ENCODE measurements around the gene KRTAP3-1. TPM values are rescaled to one million over a fixed set of nuclear protein-coding genes. Genes with fewer than 3 reads are reported as not detected.

KRTAP3-1 gene
- total RNA-seq, 3 donors from 2014 or later (not counting 1 experiment from before 2014, with no cell fraction given) = not detected

DNA sequence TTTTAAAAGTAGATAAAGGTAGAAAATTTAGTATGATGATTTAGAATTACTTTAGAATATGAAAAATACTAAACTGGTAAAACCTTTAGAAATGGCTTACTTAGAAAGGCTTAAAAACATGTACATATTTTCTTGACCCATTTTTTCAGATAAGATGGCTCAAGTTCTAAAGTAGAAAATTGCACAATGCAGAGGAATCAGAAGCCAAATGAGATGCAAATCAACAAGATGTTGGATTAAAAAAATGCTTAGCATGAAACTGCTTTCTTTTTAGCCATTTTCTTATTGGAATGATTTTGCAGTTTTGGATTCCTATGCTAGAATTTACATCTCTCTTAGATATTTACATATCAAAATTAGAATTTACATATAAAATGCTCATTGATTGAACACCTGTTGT, 1.5 kb upstream of the KRTAP3-1 start:
- no peaks in the 10 kb centered on the region for H3K27me3 ChIP-seq (ENCODE audit: control insufficient read depth, insufficient read depth, low read length)
- no peak for DNase-seq
- TF ChIP-seq, protein P1, sequence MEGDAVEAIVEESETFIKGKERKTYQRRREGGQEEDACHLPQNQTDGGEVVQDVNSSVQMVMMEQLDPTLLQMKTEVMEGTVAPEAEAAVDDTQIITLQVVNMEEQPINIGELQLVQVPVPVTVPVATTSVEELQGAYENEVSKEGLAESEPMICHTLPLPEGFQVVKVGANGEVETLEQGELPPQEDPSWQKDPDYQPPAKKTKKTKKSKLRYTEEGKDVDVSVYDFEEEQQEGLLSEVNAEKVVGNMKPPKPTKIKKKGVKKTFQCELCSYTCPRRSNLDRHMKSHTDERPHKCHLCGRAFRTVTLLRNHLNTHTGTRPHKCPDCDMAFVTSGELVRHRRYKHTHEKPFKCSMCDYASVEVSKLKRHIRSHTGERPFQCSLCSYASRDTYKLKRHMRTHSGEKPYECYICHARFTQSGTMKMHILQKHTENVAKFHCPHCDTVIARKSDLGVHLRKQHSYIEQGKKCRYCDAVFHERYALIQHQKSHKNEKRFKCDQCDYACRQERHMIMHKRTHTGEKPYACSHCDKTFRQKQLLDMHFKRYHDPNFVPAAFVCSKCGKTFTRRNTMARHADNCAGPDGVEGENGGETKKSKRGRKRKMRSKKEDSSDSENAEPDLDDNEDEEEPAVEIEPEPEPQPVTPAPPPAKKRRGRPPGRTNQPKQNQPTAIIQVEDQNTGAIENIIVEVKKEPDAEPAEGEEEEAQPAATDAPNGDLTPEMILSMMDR (IDR thresholded peaks at IDR 0.05) = no peak
- intact Hi-C loops (cut with micrococcal nuclease) = no loop called here
- Mint-ChIP-seq H3K27me3 (ENCODE audit: low read depth in 2 of 2) (peaks cover 12 to 17% of the 10 kb centered on the region in 2 donors), H3K36me3 (no peaks in the 10 kb centered on the region), H3K9me3 (no peaks in the 10 kb centered on the region), H3K4me3 (no peak overlapping the region), H3K4me1 (no peaks in the 10 kb centered on the region), H3K27ac (no peak overlapping the region)
- H3K36me3 ChIP-seq (ENCODE audit: control insufficient read depth, insufficient read depth, low read length) = no peaks in the 10 kb centered on the region
- H3K9me3 ChIP-seq (ENCODE audit: control insufficient read depth, insufficient read depth, low read length) = no peaks in the 10 kb centered on the region
- no peak overlapping the region for H3K27ac ChIP-seq (ENCODE audit: low read length)
- no peaks in the 10 kb centered on the region for H3K4me1 ChIP-seq (ENCODE audit: control insufficient read depth, insufficient read depth, low read length)
- ATAC-seq = no peak
- H3K4me3 ChIP-seq (ENCODE audit: low read length) = no peak overlapping the region

DNA sequence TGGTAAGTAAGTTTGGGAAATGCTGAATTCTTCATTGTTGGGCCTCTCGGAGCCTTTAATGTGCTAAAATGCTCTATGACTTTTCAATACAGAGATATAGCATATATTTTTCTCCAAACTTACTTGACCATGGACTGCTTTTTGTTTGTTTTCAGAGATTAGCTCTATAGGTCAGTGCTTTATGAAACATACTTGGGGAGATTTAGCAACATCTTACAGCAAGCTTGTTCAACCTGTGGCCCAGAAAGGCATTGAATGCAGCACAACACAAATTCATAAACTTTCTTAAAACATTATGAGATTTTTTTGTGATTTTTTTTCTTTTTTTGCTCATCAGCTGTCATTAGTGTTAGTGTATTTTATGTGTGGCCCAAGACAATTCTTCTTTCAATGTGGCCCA, 1.0 kb upstream of the KRTAP3-1 start:
- intact Hi-C loops (cut with micrococcal nuclease) = no loop called here
- no peaks in the 10 kb centered on the region for H3K4me1 Mint-ChIP-seq
- no peak overlapping the region for H3K27ac Mint-ChIP-seq
- no peaks in the 10 kb centered on the region for H3K9me3 ChIP-seq (ENCODE audit: control insufficient read depth, insufficient read depth, low read length)
- no peaks in the 10 kb centered on the region for H3K27me3 ChIP-seq (ENCODE audit: control insufficient read depth, insufficient read depth, low read length)
- no peak for ATAC-seq
- no CpG with 5 or more reads among the region's 1 CpG for WGBS (ENCODE audit: insufficient coverage)
- peaks cover 12 to 17% of the 10 kb centered on the region in 2 donors for H3K27me3 Mint-ChIP-seq (ENCODE audit: low read depth in 2 of 2)
- H3K9me3 Mint-ChIP-seq = no peaks in the 10 kb centered on the region
- no peaks in the 10 kb centered on the region for H3K4me1 ChIP-seq (ENCODE audit: control insufficient read depth, insufficient read depth, low read length)
- H3K4me3 Mint-ChIP-seq = no peak overlapping the region
- no peaks in the 10 kb centered on the region for H3K36me3 ChIP-seq (ENCODE audit: control insufficient read depth, insufficient read depth, low read length)
- no peaks in the 10 kb centered on the region for H3K36me3 Mint-ChIP-seq
- no peak overlapping the region for H3K27ac ChIP-seq (ENCODE audit: low read length)
- no peak for DNase-seq
- no peak overlapping the region for H3K4me3 ChIP-seq (ENCODE audit: low read length)
- TF ChIP-seq, protein P1 (IDR thresholded peaks at IDR 0.05) = no peak

DNA sequence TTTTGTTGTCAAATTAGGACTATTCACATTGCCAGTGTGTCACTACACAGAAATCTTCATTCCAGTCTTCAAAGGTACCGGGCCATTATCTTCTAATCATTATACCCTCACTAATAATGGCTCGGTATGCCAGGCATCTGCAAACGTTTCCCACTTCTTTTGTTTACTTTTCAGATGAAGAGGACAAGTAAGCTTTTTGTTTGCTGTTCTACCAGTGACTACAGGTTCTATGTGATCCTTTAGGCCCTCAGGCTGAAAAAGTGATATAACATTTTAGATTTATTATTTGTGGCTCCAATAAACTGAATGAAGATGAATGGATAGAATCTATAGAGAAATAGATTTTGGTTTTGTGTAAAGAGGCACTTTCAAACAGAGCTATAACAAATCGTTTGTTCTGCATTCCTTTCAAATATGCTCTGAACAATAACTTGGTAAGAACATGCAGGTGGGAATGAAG, 403 bp upstream of the KRTAP3-1 start:
- H3K27ac Mint-ChIP-seq = no peak overlapping the region
- intact Hi-C loops (cut with micrococcal nuclease) = no loop called here
- H3K36me3 Mint-ChIP-seq = no peaks in the 10 kb centered on the region
- H3K27ac ChIP-seq (ENCODE audit: low read length) = no peak overlapping the region
- H3K9me3 Mint-ChIP-seq = no peaks in the 10 kb centered on the region
- DNase-seq (no peak), ATAC-seq (no peak)
- peaks cover 12 to 17% of the 10 kb centered on the region in 2 donors for H3K27me3 Mint-ChIP-seq (ENCODE audit: low read depth in 2 of 2)
- H3K4me3 ChIP-seq (ENCODE audit: low read length) = no peak overlapping the region
- TF ChIP-seq, protein P1 (IDR thresholded peaks at IDR 0.05) = no peak
- no peaks in the 10 kb centered on the region for H3K4me1 ChIP-seq (ENCODE audit: control insufficient read depth, insufficient read depth, low read length)
- no peaks in the 10 kb centered on the region for H3K4me1 Mint-ChIP-seq
- no peaks in the 10 kb centered on the region for H3K9me3 ChIP-seq (ENCODE audit: control insufficient read depth, insufficient read depth, low read length)
- H3K36me3 ChIP-seq (ENCODE audit: control insufficient read depth, insufficient read depth, low read length) = no peaks in the 10 kb centered on the region
- no peak overlapping the region for H3K4me3 Mint-ChIP-seq
- 77% methylated on average over 4 of the region's 4 CpGs for WGBS (ENCODE audit: insufficient coverage)
- peaks cover under 1% of the 10 kb centered on the region for H3K27me3 ChIP-seq (ENCODE audit: control insufficient read depth, insufficient read depth, low read length)

DNA sequence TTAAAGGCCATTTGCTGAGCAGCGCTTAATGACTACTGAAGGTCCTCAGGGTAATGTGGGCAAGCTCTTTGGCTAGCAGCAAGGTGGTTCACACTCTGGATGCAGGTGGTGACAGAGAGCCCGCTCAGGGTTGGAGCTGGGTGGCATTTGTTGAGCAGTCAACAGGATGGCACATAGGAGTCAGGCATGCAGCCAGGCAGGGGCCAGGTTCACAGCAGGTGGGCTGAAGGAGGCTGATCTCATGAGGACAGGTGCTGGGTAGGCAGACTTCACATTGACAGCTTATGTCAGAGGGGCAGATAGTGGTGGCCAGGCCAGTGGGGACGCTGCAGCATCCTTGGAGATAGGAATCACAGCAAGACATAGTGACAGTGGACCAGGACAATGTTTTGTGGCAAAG, 4.5 kb downstream of the KRTAP3-1 start:
- intact Hi-C loops (cut with micrococcal nuclease) = no loop called here
- Histone ChIP-seq H3K36me3 (ENCODE audit: control insufficient read depth, insufficient read depth, low read length) (no peaks in the 10 kb centered on the region), H3K27me3 (ENCODE audit: control insufficient read depth, insufficient read depth, low read length) (peaks cover 7% of the 10 kb centered on the region), H3K4me3 (ENCODE audit: low read length) (no peak overlapping the region), H3K4me1 (ENCODE audit: control insufficient read depth, insufficient read depth, low read length) (no peaks in the 10 kb centered on the region), H3K9me3 (ENCODE audit: control insufficient read depth, insufficient read depth, low read length) (no peaks in the 10 kb centered on the region), H3K27ac (ENCODE audit: low read length) (no peak overlapping the region)
- no peak for DNase-seq
- TF ChIP-seq, protein P1 (IDR thresholded peaks at IDR 0.05) = no peak
- Mint-ChIP-seq H3K4me3 (no peak overlapping the region), H3K36me3 (no peaks in the 10 kb centered on the region), H3K27me3 (ENCODE audit: low read depth in 2 of 2) (peaks cover 2 to 14% of the 10 kb centered on the region in 2 donors), H3K4me1 (no peaks in the 10 kb centered on the region), H3K27ac (no peak overlapping the region), H3K9me3 (no peaks in the 10 kb centered on the region)
- no peak for ATAC-seq
- 86% methylated on average over 3 of the region's 3 CpGs for WGBS (ENCODE audit: insufficient coverage)

Data from natural killer cell (primary cell).